ENCODE data around the gene TMEM238L. TPM values are rescaled to one million over a fixed set of nuclear protein-coding genes. Genes with fewer than 3 reads are reported as not detected.

Gene TMEM238L
- total RNA-seq, 1 experiment from 2014 or later, result not detected

DNA sequence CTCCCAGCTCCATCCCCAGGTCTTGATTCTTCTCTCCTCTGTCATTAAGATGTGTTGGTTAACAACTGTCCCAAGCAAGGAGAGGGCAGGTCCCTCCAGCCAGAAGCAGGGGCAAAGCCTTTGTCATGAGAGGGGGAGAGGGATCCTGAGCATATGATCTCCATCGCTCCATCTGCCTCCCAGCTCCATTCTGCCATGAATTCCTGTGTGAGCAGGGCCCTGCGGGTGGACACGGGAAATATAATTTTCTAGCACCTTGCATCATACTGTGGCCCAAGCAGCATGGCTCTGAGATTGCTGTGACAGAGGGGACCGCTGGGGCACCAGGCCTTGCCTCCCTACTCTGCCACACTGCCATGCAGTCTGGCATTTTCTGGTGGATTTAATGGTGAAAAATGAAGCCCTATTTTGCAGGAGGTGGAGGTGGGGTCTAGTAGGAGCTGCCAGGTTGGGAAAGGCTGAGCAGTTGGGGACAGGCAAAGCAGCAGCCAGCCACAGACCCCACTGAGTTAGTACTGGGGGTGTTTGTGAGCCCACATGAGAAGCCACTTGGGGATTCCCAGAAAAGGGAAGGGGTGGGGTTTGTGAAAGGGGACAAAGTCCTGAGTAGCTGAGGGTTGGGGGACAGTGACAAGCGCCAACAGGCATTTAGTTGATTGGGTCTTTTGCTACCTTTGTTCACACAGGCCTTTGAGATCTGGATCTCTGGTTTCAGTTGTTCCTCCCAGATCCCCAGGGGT lies 16.4 kb downstream of the TMEM238L start:
- TF ChIP-seq, protein P1, sequence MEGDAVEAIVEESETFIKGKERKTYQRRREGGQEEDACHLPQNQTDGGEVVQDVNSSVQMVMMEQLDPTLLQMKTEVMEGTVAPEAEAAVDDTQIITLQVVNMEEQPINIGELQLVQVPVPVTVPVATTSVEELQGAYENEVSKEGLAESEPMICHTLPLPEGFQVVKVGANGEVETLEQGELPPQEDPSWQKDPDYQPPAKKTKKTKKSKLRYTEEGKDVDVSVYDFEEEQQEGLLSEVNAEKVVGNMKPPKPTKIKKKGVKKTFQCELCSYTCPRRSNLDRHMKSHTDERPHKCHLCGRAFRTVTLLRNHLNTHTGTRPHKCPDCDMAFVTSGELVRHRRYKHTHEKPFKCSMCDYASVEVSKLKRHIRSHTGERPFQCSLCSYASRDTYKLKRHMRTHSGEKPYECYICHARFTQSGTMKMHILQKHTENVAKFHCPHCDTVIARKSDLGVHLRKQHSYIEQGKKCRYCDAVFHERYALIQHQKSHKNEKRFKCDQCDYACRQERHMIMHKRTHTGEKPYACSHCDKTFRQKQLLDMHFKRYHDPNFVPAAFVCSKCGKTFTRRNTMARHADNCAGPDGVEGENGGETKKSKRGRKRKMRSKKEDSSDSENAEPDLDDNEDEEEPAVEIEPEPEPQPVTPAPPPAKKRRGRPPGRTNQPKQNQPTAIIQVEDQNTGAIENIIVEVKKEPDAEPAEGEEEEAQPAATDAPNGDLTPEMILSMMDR (conservative IDR thresholded peaks at IDR 0.05), result no peak
- Mint-ChIP-seq H3K36me3 (ENCODE audit: insufficient read depth in 1 of 3, low read depth in 3 of 3) (no peaks in the 10 kb centered on the region; a peak in 1 of 7 replicates), H3K27ac (peak overlapping the region in 2 of 3 experiments; percentile 42 to 47; a peak in 2 of 7 replicates), H3K27me3 (ENCODE audit: low read depth) (no peaks in the 10 kb centered on the region), H3K4me1 (peaks cover 61 to 62% of the 10 kb centered on the region in 2 experiments), H3K9me3 (peaks cover 2 to 4% of the 10 kb centered on the region in 2 experiments; a peak in 2 of 5 replicates), H3K4me3 (no peak overlapping the region)
- Histone ChIP-seq H3K4ac (ENCODE audit: low read depth, low read length) (no peak overlapping the region), H3K4me2 (ENCODE audit: insufficient read depth, insufficient read length, low read length) (no peak overlapping the region), H4K20me1 (ENCODE audit: control insufficient read depth, insufficient read depth, insufficient read length) (no peaks in the 10 kb centered on the region), H3K56ac (ENCODE audit: insufficient read length, low read depth, low read length) (no peak overlapping the region), H4K5ac (ENCODE audit: insufficient read length, low read depth, low read length) (no peak overlapping the region), H3K9ac (ENCODE audit: extremely low read depth, insufficient read length, low read length) (no peak overlapping the region), H3K23ac (ENCODE audit: insufficient read length, low read depth, low read length) (no peak overlapping the region), H2BK12ac (ENCODE audit: insufficient read length, low read depth, low read length) (no peak overlapping the region), H4K8ac (replicated peaks; ENCODE audit: insufficient read length, low read depth, low read length) (no peak overlapping the region), H3K27ac (ENCODE audit: insufficient read length, low read depth, low read length) (no peak overlapping the region), H3K14ac (ENCODE audit: insufficient read depth, low read length) (no peak overlapping the region; the same call in 1 of the 2 replicates), H2BK15ac (ENCODE audit: low read depth, low read length) (no peak overlapping the region), H3K18ac (ENCODE audit: insufficient read length, low read depth, low read length) (no peak overlapping the region), H2AFZ (ENCODE audit: low read length) (no peak overlapping the region), H2BK120ac (ENCODE audit: low read depth, low read length, poor library complexity, severe bottlenecking) (no peak overlapping the region), H4K91ac (ENCODE audit: insufficient read length, low read depth, low read length) (no peak overlapping the region), H3K23me2 (ENCODE audit: insufficient read length, low read depth, low read length, poor library complexity, severe bottlenecking) (no peaks in the 10 kb centered on the region), H3K79me1 (ENCODE audit: insufficient read depth, low read depth, low read length, poor library complexity, severe bottlenecking) (no peaks in the 10 kb centered on the region), H2BK20ac (ENCODE audit: low read depth, low read length, poor library complexity, severe bottlenecking) (no peak overlapping the region), H2BK5ac (ENCODE audit: insufficient read length, low read length) (no peak overlapping the region), H3T11ph (ENCODE audit: low read length) (no peak overlapping the region), H3K27me3 (ENCODE audit: insufficient read depth, low read length) (no peaks in the 10 kb centered on the region), H3K9me3 (ENCODE audit: control insufficient read depth, low read depth, low read length) (no peaks in the 10 kb centered on the region), H2AK5ac (ENCODE audit: insufficient read length, low read length) (no peak overlapping the region), H3K79me2 (ENCODE audit: insufficient read depth, low read length) (no peaks in the 10 kb centered on the region), H3K4me1 (ENCODE audit: insufficient read depth, low read length) (peaks cover 2% of the 10 kb centered on the region; the same call in 1 of the 2 replicates)
- WGBS (ENCODE audit: extremely low coverage, insufficient read length, low lambda C conversion rate), result no CpG with 5 or more reads among the region's 5 CpGs
- no peak for DNase-seq

Measured in H9 (cell line).